ENCODE data around the gene GLRX. TPM values are rescaled to one million over a fixed set of nuclear protein-coding genes. Genes with fewer than 3 reads are reported as not detected.

GLRX gene
- total and polyA plus RNA-seq, 2 of the 13 experiments (the other 11 are each of a cell fraction or from before 2014, with no cell fraction given), result 63.8 to 499 TPM

DNA sequence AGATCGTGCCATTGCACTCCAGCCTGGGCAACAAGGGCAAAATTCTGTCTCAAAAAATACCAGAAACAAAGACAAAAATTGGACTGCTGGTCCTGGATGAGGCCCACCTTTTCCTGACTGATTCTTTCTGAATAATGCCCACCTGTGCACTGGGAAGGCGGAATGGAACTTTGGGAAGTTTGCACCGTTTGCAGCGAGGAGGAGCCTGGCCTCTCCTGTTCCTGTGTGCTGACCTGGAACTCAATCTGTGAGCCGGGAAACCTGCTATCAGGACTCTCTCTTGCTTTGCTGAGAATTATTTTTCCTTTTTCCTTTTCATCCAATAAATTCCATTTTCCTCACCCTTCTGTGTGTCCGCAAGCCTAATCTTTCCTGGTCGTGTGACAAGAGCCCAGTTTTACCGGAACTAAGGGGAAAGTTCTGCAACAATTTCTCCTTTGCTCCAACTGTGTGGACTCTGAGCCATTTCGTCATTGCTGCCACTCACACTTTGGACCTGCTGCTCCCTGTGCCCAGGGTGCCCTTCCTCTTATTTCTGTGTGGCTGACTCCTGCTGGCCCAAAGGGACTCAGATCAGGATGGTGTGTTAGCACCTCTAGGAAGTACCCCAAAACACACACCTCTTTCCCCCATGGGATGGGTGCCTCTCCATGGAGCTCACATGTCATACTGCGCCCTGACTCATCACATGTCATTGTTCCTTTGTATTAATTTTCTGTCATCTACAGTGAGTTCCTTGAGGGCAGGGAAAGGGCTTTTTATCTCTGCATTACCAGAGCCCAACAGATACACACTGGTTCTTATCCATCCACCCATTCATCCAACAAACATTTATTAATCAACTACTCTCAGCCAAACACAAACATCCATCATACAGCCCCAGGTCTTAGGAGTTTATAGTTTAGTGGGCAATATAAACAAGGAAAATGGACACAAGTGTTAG, 4.7 kb upstream of the GLRX start (continued):
- TF ChIP-seq, protein P1, sequence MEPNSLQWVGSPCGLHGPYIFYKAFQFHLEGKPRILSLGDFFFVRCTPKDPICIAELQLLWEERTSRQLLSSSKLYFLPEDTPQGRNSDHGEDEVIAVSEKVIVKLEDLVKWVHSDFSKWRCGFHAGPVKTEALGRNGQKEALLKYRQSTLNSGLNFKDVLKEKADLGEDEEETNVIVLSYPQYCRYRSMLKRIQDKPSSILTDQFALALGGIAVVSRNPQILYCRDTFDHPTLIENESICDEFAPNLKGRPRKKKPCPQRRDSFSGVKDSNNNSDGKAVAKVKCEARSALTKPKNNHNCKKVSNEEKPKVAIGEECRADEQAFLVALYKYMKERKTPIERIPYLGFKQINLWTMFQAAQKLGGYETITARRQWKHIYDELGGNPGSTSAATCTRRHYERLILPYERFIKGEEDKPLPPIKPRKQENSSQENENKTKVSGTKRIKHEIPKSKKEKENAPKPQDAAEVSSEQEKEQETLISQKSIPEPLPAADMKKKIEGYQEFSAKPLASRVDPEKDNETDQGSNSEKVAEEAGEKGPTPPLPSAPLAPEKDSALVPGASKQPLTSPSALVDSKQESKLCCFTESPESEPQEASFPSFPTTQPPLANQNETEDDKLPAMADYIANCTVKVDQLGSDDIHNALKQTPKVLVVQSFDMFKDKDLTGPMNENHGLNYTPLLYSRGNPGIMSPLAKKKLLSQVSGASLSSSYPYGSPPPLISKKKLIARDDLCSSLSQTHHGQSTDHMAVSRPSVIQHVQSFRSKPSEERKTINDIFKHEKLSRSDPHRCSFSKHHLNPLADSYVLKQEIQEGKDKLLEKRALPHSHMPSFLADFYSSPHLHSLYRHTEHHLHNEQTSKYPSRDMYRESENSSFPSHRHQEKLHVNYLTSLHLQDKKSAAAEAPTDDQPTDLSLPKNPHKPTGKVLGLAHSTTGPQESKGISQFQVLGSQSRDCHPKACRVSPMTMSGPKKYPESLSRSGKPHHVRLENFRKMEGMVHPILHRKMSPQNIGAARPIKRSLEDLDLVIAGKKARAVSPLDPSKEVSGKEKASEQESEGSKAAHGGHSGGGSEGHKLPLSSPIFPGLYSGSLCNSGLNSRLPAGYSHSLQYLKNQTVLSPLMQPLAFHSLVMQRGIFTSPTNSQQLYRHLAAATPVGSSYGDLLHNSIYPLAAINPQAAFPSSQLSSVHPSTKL (CRISPR knock-in tag; IDR thresholded peaks at IDR 0.05), result peak; percentile 98
- TF ChIP-seq, protein P2, sequence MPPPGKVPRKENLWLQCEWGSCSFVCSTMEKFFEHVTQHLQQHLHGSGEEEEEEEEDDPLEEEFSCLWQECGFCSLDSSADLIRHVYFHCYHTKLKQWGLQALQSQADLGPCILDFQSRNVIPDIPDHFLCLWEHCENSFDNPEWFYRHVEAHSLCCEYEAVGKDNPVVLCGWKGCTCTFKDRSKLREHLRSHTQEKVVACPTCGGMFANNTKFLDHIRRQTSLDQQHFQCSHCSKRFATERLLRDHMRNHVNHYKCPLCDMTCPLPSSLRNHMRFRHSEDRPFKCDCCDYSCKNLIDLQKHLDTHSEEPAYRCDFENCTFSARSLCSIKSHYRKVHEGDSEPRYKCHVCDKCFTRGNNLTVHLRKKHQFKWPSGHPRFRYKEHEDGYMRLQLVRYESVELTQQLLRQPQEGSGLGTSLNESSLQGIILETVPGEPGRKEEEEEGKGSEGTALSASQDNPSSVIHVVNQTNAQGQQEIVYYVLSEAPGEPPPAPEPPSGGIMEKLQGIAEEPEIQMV (CRISPR knock-in tag; IDR thresholded peaks at IDR 0.05; ENCODE audit: low read depth), result no peak; the same call in 1 of the 2 replicates
- TF ChIP-seq ZSCAN12 (CRISPR knock-in tag; IDR thresholded peaks at IDR 0.05) (no peak), ZNF121 (CRISPR knock-in tag; IDR thresholded peaks at IDR 0.05) (no peak), ZNF550 (CRISPR knock-in tag; IDR thresholded peaks at IDR 0.05; ENCODE audit: borderline replicate concordance) (no peak), NFATC3 (CRISPR knock-in tag; IDR thresholded peaks at IDR 0.05) (no peak), SIX4 (CRISPR knock-in tag; IDR thresholded peaks at IDR 0.05) (no peak), ZNF30 (CRISPR knock-in tag; IDR thresholded peaks at IDR 0.05) (no peak), ZNF737 (CRISPR knock-in tag; IDR thresholded peaks at IDR 0.05; ENCODE audit: borderline replicate concordance) (no peak), ZFAT (CRISPR knock-in tag; conservative IDR thresholded peaks at IDR 0.05) (no peak), EHMT2 (IDR thresholded peaks at IDR 0.05; ENCODE audit: borderline replicate concordance, low read depth, low read length) (no peak), PHF20 (CRISPR knock-in tag; IDR thresholded peaks at IDR 0.05) (peak; percentile 48; the same call in 1 of the 2 replicates)
- TF ChIP-seq, protein P3, sequence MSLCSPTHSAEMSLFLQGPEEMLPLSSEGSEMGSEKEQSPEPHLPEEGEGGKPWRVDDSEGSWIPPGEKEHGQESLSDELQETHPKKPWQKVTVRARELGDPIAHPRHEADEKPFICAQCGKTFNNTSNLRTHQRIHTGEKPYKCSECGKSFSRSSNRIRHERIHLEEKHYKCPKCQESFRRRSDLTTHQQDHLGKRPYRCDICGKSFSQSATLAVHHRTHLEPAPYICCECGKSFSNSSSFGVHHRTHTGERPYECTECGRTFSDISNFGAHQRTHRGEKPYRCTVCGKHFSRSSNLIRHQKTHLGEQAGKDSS (CRISPR knock-in tag; IDR thresholded peaks at IDR 0.05; ENCODE audit: borderline replicate concordance, low read depth), result peak; percentile 80; the same call in 1 of the 2 replicates
- TF ChIP-seq, protein P4, sequence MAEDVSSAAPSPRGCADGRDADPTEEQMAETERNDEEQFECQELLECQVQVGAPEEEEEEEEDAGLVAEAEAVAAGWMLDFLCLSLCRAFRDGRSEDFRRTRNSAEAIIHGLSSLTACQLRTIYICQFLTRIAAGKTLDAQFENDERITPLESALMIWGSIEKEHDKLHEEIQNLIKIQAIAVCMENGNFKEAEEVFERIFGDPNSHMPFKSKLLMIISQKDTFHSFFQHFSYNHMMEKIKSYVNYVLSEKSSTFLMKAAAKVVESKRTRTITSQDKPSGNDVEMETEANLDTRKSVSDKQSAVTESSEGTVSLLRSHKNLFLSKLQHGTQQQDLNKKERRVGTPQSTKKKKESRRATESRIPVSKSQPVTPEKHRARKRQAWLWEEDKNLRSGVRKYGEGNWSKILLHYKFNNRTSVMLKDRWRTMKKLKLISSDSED (CRISPR knock-in tag; IDR thresholded peaks at IDR 0.05), result no peak
- TF ChIP-seq, protein P5, sequence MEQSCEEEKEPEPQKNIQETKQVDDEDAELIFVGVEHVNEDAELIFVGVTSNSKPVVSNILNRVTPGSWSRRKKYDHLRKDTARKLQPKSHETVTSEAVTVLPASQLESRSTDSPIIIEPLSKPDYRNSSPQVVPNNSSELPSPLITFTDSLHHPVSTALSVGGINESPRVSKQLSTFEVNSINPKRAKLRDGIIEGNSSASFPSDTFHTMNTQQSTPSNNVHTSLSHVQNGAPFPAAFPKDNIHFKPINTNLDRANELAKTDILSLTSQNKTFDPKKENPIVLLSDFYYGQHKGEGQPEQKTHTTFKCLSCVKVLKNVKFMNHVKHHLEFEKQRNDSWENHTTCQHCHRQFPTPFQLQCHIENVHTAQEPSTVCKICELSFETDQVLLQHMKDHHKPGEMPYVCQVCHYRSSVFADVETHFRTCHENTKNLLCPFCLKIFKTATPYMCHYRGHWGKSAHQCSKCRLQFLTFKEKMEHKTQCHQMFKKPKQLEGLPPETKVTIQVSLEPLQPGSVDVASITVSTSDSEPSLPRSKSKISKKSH (CRISPR knock-in tag; IDR thresholded peaks at IDR 0.05; ENCODE audit: borderline replicate concordance), result no peak

Data from HepG2 (cell line).